ENCODE data around the gene CYP21A2.
"Not testable (repeated sequence)": the region's sequence is repeated elsewhere in the genome, so short reads cannot be mapped to it uniquely, and the experiment has no call there.

CYP21A2 gene

DNA sequence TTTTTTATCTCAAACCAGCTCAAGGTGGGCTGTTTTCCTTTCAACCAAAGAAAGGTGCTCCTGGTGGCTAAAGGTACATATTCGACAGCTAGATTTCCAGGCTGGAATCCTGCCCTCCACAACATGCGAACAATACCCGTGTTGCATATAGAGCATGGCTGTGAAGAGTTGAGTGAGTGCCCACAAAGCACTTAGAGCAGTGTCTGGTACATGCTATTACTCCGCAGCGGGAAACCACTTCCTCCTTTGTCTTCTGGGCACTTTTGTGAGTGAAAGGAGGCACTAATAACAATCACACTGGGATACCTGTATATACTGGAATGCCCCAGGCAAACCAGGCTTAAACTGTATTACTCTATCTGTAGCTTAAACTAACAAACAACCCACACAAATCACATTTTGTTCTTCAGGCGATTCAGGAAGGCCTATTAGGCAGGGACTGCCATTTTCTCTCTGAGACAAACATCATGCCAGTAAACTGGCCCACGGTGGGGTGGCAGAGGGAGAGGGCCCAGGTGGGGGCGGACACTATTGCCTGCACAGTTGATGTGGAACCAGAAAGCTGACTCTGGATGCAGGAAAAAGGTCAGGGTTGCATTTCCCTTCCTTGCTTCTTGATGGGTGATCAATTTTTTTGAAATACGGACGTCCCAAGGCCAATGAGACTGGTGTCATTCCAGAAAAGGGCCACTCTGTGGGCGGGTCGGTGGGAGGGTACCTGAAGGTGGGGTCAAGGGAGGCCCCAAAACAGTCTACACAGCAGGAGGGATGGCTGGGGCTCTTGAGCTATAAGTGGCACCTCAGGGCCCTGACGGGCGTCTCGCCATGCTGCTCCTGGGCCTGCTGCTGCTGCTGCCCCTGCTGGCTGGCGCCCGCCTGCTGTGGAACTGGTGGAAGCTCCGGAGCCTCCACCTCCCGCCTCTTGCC, at the start of gene CYP21A2:
CYP21A2 (plus strand) TSS at position 818 of the 927 bp plus-strand sequence; CDS start at position 826, 8 bp downstream.
- DNase-seq, result not testable (repeated sequence)

DNA sequence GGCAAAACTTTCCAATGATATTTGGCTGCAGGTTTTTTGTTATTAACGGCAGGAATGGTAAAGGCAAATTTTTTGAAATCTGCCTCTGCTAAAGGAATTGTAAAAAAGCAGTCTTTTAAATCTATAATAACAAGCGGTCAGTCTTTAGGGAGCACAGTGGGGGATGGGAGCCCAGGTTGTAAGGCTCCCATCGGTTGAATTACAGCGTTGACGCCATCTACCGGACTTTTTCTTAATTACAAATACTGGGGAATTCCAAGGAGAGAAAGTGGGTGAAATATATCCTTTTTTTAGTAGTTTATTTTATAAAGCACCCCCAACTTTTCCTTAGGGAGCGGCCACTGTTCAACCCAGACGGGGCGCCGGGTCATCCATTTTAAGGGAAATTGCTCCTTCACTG, 48.9 kb upstream of the CYP21A2 start:
- DNase-seq, result not testable (repeated sequence)

DNA sequence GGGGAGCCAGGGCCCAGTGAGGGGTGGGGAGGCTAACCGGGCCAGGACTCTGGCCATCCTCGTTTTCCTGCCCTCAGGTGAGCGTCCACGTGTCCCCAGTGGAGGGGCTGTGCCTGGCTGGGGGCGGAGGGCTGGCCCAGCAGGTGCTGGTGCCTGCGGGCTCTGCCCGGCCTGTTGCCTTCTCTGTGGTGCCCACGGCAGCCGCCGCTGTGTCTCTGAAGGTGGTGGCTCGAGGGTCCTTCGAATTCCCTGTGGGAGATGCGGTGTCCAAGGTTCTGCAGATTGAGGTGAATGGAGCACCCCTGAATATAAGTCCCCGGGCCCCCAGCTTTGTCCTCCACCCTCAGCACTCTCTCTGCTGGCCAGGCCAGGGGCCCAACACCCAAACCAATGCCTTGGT, 43.8 kb upstream of the CYP21A2 start:
- DNase-seq, result not testable (repeated sequence)

DNA sequence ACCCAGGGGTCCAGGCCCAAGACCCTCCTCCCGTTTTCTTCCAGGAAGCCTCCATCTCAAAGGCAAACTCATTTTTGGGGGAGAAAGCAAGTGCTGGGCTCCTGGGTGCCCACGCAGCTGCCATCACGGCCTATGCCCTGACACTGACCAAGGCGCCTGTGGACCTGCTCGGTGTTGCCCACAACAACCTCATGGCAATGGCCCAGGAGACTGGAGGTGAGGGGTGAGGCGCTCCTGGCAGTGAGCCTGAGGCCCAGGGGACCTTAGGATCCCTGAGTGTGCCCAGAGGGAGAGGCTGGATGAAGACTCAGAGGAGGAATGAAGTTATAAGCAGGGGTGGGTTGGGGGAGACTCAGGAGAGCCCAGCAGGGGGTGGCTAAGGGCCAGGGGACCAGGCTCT, 41.8 kb upstream of the CYP21A2 start:
- DNase-seq, result not testable (repeated sequence)

DNA sequence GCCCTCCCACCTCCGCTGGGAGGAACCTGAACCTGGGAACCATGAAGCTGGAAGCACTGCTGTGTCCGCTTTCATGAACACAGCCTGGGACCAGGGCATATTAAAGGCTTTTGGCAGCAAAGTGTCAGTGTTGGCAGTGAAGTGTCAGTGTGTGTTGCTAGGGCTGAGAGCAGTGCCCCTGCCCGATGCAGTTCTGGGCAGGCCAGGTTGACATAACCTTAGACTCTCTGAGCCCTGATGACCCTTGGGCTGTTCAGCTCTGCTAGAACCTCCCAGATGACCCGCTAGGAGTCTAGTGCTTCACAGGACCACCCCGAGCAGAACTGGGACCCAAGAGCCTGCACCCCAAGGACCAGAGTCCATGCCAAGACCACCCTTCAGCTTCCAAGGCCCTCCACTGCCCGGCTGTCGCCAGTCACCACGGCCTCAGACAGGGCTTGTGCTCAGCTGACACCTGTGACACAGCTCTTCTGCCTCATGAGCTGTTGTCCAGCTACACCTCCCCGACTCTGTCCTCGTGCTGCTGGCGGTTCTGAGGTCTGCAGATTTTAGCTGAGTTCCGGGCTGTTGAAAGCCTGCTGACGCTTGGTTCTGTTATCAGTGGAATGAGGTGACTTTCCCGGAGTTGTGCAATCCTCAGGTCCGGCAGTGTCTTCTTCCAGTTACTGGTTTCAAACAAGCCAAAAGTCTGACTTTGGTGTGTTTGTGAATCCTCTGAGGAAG, 35.5 kb upstream of the CYP21A2 start:
- DNase-seq, result not testable (repeated sequence)

DNA sequence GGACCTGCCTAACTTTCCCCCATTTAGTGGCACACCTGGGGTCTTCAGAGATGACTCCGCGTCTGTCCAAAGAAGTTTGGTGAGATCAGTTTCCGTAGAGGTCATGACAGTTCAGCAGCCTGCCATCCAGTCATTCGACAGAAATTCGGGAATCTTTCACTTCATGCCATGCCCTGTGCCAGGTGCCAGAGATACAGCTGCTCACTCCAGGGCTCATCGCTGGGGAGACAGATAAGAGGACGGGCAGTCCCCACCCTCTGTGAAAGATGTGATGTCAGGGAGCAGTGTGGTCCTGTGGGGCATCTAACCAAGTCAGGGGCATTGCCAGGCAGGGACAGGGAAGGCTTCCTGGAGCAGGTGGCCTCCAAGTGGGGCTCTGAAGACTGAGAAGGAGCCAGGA, 34.9 kb upstream of the CYP21A2 start:
- DNase-seq, result not testable (repeated sequence)

DNA sequence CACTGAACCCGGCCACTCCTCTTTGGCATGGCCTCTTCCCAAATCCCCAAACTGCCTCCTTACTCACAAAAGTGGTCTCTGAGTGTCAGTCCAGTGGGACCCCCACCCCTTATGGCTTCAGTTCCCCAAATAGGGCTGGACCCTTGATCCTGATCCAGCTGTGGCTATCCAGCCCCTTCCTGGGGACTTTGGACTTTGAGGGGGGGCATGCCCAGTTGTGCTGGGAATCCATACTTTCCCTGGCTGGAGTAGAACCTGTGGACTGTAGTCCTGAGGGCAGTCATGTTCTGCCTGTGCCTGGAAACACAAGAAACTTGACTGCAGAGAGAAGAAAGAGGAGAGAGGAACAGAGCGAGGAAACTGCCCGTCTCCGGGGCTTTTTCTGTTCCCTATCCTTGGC, 33.8 kb upstream of the CYP21A2 start:
- DNase-seq, result not testable (repeated sequence)

DNA sequence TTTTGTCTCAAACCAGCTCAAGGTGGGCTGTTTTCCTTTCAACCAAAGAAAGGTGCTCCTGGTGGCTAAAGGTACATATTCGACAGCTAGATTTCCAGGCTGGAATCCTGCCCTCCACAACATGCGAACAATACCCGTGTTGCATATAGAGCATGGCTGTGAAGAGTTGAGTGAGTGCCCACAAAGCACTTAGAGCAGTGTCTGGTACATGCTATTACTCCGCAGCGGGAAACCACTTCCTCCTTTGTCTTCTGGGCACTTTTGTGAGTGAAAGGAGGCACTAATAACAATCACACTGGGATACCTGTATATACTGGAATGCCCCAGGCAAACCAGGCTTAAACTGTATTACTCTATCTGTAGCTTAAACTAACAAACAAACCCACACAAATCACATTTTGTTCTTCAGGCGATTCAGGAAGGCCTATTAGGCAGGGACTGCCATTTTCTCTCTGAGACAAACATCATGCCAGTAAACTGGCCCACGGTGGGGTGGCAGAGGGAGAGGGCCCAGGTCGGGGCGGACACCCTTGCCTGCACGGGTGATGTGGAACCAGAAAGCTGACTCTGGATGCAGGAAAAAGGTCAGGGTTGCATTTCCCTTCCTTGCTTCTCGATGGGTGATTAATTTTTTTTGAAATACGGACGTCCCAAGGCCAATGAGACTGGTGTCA, 33.2 kb upstream of the CYP21A2 start:
- DNase-seq, result not testable (repeated sequence)

DNA sequence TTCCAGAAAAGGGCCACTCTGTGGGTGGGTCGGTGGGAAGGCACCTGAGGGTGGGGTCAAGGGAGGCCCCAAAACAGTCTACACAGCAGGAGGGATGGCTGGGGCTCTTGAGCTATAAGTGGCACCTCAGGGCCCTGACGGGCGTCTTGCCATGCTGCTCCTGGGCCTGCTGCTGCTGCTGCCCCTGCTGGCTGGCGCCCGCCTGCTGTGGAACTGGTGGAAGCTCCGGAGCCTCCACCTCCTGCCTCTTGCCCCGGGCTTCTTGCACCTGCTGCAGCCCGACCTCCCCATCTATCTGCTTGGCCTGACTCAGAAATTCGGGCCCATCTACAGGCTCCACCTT, 32.7 kb upstream of the CYP21A2 start:
- not testable (repeated sequence) for DNase-seq

DNA sequence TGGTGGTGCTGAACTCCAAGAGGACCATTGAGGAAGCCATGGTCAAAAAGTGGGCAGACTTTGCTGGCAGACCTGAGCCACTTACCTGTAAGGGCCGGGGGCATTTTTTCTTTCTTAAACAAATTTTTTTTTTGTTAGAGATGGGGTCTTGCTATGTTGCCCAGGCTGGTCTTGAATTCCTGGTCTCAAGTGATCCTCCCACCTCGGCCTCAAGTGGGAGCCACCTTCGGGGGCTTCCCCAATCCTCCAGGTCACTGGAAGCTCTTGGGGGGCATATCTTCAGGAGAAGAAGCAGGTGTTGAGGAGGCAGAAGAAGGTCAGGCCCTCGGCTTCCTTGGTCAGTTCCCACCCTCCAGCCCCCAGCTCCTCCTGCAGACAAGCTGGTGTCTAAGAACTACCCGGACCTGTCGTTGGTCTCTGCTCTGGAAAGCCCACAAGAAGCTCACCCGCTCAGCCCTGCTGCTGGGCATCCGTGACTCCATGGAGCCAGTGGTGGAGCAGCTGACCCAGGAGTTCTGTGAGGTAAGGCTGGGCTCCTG, 32.2 kb upstream of the CYP21A2 start:
- DNase-seq, result not testable (repeated sequence)

DNA sequence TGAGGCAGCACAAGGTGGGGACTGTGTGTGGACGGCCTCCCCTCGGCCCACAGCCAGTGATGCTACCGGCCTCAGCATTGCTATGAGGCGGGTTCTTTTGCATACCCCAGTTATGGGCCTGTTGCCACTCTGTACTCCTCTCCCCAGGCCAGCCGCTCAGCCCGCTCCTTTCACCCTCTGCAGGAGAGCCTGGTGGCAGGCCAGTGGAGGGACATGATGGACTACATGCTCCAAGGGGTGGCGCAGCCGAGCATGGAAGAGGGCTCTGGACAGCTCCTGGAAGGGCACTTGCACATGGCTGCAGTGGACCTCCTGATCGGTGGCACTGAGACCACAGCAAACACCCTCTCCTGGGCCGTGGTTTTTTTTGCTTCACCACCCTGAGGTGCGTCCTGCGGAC, 31.1 kb upstream of the CYP21A2 start:
- DNase-seq, result not testable (repeated sequence)

DNA sequence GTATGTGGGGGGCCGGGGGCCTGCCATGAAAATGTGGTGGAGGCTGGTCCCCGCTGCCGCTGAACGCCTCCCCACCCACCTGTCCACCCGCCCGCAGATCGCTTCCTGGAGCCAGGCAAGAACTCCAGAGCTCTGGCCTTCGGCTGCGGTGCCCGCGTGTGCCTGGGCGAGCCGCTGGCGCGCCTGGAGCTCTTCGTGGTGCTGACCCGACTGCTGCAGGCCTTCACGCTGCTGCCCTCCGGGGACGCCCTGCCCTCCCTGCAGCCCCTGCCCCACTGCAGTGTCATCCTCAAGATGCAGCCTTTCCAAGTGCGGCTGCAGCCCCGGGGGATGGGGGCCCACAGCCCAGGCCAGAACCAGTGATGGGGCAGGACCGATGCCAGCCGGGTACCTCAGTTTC, 30.2 kb upstream of the CYP21A2 start:
- not testable (repeated sequence) for DNase-seq

DNA sequence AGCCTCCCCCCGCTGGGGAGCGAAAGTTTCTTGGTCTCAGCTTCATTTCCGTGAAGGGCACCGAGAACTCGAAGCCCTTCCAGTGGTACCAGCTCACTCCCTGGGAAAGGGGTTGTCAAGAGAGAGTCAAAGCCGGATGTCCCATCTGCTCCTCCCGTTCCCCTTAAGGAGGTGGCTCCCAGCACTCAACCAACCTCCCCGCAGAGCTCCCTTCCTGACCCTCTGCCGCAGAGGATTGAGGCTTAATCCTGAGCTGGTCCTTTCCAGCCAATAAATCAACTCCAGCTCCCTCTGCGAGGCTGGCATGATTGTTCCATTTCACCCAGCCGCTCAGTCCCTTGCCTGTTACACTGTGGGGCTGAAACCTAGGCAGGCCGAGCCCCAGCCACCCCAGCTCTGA, 29.6 kb upstream of the CYP21A2 start:
- DNase-seq, result not testable (repeated sequence)

DNA sequence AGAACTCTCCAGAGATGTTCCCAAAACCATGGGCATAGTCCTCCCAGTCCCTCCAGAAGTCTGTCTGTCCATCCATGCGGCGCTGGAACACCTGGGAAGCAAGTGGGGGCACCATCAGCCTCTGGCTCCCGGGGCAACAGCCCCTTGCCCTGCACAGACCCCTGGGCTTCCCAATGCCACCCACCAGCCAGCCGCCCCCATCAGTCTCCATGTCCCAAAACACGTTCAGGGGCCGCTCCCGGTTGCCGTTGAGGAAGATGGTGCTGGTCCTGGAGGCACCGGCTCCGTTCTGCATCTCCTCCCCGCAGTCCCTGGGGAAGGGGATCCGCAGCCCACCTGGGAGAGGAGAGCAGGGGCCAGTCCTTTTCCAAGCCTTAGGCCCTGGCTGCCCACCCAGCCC, 28.7 kb upstream of the CYP21A2 start:
- not testable (repeated sequence) for DNase-seq

DNA sequence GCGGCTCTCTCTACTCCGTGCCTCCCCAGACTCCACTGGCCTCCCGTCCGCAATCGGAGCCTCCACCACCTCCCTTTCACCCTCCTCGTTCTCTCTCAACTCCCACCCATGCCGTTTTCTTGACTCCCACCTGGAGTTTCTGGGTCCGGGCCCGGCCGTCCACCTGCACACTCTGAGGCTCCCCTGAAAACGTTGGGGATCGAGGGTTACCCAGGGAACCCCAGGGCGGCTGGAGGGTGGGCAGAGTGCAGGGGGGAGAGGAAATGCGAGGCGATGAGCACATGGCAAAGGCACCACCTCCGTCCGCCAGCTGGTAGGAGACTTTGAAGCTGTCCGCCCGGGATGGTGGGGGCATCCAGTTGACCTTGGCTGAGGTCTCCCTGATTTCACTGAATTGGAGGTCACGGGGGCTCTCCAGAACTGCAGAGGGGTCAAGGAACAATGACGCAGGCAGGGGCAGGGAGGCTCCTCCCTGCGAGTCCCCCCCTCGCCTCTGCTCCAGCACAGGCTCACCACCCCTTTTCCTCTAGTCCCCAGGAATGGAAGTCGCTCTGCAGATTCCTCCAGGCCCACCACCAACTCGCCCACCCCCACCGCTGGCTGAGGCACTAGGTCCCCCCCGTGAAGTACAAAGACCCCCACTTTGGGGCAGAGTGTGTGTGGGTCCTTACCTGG, 27.2 kb upstream of the CYP21A2 start:
- not testable (repeated sequence) for DNase-seq

DNA sequence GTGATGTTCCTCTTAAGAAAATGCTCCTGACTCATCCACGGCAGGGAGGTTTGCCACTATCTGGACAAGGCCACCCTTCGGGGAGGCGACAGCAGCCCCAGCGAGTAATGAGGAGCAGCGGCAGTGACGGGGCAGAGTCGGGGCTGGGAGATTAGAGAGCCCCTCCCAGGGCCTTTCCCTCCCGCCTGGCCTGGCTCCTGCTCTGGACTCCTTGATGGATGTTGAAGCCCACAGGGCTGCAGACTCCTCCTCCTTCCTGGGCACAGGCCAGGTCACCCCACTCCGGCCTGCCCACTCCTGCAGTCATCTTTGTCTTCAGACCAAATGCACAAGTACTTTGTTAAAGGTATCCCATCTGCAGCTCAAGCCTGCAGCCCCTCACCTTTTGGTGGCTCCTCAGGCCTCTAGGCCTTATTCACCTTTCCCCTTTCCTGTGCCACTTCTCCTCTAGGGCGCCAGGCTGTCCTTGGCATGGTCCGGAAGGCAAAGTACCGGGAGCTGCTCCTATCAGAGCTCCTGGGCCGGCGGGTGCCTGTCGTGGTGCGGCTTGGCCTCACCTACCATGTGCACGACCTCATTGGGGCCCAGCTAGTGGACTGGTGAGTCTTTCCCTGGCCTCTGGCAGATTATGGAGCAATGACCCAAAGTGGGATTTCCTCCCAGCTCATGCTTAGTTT, 25.1 kb upstream of the CYP21A2 start:
- DNase-seq, result not testable (repeated sequence)

DNA sequence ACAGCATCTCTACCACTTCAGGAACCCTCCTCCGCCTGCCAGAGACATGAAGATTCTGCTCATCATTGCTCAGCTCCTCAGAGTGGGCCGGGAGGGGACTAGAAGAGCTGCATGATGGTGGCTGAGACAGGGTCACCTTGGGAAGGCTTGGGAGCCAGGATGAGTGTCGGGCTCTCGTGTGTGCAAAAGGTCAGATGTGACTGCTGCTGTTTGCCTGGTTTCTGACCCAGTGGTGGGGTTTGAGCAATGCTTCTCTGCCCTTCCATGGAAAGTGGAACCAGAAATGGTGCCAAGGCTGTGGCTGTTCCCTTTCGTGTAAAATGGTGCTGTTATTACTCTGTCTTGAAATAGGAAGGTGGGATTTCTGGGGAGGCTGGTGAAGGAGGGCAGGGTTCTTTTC, 24.5 kb upstream of the CYP21A2 start:
- not testable (repeated sequence) for DNase-seq

DNA sequence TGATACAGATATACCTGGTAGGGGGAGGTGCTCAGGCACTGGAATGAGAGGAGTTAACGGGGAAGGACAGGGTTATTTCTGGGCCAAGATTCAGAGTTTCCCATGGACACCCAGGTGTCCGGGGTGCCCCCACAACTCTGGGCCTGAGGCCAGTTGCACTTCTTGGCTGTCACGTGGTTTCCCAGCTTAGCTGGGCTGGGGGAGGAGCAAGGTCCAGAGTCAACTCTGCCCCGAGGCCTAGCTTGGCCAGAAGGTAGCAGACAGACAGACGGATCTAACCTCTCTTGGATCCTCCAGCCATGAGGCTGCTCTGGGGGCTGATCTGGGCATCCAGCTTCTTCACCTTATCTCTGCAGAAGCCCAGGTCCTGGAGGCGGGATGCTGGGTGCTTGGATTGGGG, 23.7 kb upstream of the CYP21A2 start, which contains the start of gene C4B:
C4B (plus strand) TSS at position 249 of the 400 bp plus-strand sequence; CDS start at position 300, 51 bp downstream.
- DNase-seq, result not testable (repeated sequence)

DNA sequence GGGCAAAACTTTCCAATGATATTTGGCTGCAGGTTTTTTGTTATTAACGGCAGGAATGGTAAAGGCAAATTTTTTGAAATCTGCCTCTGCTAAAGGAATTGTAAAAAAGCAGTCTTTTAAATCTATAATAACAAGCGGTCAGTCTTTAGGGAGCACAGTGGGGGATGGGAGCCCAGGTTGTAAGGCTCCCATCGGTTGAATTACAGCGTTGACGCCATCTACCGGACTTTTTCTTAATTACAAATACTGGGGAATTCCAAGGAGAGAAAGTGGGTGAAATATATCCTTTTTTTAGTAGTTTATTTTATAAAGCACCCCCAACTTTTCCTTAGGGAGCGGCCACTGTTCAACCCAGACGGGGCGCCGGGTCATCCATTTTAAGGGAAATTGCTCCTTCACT, 16.1 kb upstream of the CYP21A2 start:
- not testable (repeated sequence) for DNase-seq

DNA sequence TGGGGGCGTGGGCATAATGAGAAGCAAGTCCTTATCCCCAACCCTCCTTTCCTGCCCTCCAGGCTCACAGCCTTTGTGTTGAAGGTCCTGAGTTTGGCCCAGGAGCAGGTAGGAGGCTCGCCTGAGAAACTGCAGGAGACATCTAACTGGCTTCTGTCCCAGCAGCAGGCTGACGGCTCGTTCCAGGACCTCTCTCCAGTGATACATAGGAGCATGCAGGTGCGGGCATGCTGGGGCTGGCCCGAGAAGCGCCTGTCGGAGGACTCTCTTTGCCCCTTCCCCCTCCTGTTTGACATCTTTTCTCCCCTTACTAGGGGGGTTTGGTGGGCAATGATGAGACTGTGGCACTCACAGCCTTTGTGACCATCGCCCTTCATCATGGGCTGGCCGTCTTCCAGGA, 9.6 kb upstream of the CYP21A2 start:
- DNase-seq, result not testable (repeated sequence)

DNA sequence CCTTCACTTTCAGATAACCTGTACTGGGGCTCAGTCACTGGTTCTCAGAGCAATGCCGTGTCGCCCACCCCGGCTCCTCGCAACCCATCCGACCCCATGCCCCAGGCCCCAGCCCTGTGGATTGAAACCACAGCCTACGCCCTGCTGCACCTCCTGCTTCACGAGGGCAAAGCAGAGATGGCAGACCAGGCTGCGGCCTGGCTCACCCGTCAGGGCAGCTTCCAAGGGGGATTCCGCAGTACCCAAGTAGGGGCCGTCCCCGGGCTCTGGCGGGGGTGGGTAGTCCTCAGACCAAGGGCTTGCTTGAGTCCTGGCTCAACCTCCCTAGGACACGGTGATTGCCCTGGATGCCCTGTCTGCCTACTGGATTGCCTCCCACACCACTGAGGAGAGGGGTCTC, 8.7 kb upstream of the CYP21A2 start:
- DNase-seq, result not testable (repeated sequence)

Measured in SHP77 (cell line).